Stimulated activated CD8-positive, alpha-beta memory T cell treated with anti-CD3 and anti-CD28 coated beads, Interleukin-4, amount 100 ng/mL, for 1 hour (primary cell): ENCODE data around the gene GYG2.
"Not testable (repeated sequence)": the region's sequence is repeated elsewhere in the genome, so short reads cannot be mapped to it uniquely, and the experiment has no call there.

Experiments
- DNase-seq, 2 donors: peaks; one replicate each; pipeline ENCODE4 v3.0.0-alpha.2; 2020; ENCODE audit warnings: low read depth in 2 of 2, low spot score in 1 of 2

Gene GYG2

GRCh38 chrX:2867206-2867605, 38.5 kb downstream of the GYG2 start:
- DNase-seq: no peak

- no peak for DNase-seq
These were observed 41.9 kb downstream of the GYG2 start for GRCh38 chrX:2870650-2871049.

- DNase-seq: no peak
These were observed 43.1 kb downstream of the GYG2 start for GRCh38 chrX:2871831-2872230.

GRCh38 chrX:2872671-2873277, 44.0 kb downstream of the GYG2 start:
- DNase-seq: no peak

GRCh38 chrX:2874222-2875135, 45.7 kb downstream of the GYG2 start:
- no peak for DNase-seq

GRCh38 chrX:2875136-2875481, 46.4 kb downstream of the GYG2 start:
- no peak for DNase-seq

GRCh38 chrX:2875798-2876399, 47.2 kb downstream of the GYG2 start:
- no peak for DNase-seq

- DNase-seq: no peak
These were observed 49.8 kb downstream of the GYG2 start for GRCh38 chrX:2878563-2878962.

- no peak for DNase-seq
These were observed 50.9 kb downstream of the GYG2 start for GRCh38 chrX:2879670-2880069.

GRCh38 chrX:2883770-2884169, 55.0 kb downstream of the GYG2 start:
- DNase-seq: no peak

GRCh38 chrX:2888309-2888708, 59.6 kb downstream of the GYG2 start:
- no peak for DNase-seq

GRCh38 chrX:2889045-2889605, 60.4 kb downstream of the GYG2 start:
- DNase-seq: no peak

GRCh38 chrX:2889706-2890490, 61.2 kb downstream of the GYG2 start:
- not testable (repeated sequence) for DNase-seq

GRCh38 chrX:2890536-2891460, 62.1 kb downstream of the GYG2 start:
- not testable (repeated sequence) for DNase-seq

GRCh38 chrX:2892816-2893215, 64.1 kb downstream of the GYG2 start:
- DNase-seq: no peak

GRCh38 chrX:2894885-2895292, 66.2 kb downstream of the GYG2 start:
- DNase-seq: no peak

GRCh38 chrX:2897311-2897689, 68.6 kb downstream of the GYG2 start:
- DNase-seq: no peak

- DNase-seq: not testable (repeated sequence)
These were observed 69.2 kb downstream of the GYG2 start for GRCh38 chrX:2897690-2898623.
